LHCN-M2 (cell line): Measurements from ENCODE around the gene TCF12. TPM values are rescaled to one million over a fixed set of nuclear protein-coding genes. Genes with fewer than 3 reads are reported as not detected.

Experiments used
- DNase-seq: peaks from one replicate; pipeline ENCODE4 v3.0.0-alpha.2; 2012; ENCODE audit warnings: low read depth
- total RNA-seq: library from RNA; depleted of rRNA; stranded (reverse); fragments of >200 nt; gene quantifications from 2 replicates; pipeline ENCODE4 v1.2.3, GENCODE V29; 2014; rRNA removed

Gene TCF12
- total RNA-seq, 1 experiment from 2014 or later, result 111 TPM

DNA sequence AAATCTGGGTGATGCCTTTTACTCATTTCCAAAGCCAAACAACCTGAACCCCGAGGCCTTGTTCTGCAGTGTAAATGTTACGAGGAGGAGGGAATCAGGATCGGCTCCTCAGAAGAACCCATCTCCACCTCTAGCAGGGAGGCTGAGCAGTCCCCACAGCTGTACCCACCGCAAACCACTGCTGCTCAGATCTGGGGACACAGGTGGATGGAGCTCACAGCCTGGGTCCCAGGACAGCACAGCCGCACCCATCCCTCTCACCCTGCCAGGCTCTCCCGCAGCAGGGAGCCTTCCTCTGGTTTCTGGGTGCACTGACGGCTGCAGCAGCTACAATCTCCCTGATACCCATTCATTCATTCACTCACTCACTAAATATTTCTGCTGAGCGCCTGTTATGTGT lies 413.9 kb downstream of the TCF12 start:
- DNase-seq, result no peak

DNA sequence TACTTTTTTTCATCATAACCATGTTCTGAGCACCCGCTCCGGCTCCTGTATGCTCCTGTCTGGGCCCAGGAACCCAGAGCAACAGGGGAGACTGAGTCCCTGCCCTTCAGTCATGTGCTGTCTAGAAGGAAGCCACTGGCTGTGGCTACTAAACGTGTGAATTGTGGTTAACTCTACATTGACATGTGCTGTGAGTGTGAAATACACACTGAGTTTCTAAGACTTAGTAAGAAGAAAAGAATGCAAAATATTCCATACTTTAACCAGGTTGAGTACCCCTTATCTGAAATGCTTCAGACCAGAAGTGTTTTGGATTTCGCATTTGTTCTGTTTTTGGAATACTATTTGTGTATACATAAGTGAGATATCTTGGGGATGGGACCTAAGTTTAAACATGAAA lies 415.0 kb downstream of the TCF12 start:
- no peak for DNase-seq

DNA sequence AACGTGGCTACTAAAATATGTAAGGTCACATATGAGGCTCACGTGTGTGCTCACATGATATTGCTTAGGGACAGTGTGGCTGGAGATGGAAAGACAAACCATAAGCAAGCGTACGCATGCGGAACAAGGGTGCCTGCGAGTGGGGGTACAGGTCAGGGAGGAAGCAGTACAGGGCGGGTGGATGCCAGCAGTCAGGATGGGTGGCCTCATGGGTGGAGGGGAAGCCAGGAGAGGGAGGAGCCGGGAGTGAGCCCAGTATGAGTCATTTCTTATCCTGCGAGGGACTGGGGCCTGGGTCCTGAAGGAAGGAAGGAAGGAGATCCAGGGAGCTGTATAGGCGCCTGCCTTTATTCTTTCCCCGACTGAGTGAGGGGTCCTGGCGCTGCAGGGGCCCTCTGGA lies 415.8 kb downstream of the TCF12 start:
- DNase-seq, result no peak

DNA sequence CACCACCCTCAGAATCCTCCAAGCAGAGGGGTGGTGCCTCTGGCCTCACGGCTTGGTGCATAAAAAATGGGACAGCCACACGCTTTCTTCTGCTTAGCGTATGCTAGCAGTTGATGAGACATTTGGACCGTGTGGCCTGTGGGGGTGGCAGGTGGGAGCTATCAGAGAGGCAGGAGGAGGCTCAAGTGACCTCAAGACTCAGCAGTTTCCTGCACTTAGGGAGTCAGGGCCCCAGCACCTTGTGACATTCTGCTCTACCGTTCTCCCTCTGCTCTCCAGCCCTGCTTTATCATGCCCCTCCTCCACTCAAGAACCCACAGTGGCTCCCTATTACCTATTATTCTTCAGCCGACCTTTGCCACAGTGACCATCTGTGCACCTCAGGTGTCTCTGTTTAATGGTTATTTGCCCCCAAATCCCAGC lies 416.9 kb downstream of the TCF12 start:
- DNase-seq, result no peak

DNA sequence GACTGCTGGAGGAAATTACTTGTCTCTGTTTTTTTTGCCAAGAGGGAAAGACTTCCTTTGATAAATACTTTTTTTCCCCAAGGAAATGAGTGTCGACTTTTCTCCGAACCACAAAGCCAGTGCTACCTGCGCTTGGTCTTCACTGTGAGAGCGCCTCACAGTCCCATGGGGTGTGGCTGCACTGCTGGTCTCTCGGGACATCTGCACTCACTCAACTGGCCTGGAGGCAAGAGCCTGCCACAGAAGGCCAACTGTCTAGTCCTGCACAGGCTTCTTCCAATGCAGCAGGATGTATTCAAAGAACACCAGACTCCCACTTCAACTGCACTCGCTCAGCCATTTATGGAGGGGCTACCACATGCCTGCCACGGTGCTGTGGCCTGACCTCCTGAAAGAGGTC lies 417.3 kb downstream of the TCF12 start:
- DNase-seq, result no peak

DNA sequence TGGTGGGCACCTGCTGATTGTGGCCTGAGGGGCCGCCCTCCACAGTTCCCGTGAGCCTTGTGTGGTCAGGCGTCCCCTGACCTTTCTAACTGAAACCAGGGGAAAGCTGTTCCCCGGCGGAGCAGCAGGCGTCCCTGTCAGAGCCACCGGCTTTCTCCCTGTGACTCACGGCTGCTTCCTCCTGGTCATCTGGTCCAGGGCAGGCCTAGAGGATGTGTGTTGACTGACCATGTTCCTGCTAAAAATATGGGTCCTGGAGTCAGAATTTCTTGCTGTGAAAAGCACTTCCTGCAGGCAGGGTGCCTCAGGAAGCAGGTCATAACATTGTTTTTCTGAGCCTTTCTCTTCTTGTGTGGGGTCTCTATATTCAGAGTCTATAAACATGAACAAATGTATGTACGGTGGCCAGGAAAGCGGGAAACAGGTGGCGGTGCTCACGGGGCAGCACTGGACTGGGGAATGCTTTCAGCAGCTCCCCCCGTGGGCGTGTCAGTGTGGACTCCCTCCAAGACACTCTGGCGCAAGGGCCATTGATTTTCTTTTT lies 419.5 kb downstream of the TCF12 start:
- DNase-seq, result peak; percentile 63

DNA sequence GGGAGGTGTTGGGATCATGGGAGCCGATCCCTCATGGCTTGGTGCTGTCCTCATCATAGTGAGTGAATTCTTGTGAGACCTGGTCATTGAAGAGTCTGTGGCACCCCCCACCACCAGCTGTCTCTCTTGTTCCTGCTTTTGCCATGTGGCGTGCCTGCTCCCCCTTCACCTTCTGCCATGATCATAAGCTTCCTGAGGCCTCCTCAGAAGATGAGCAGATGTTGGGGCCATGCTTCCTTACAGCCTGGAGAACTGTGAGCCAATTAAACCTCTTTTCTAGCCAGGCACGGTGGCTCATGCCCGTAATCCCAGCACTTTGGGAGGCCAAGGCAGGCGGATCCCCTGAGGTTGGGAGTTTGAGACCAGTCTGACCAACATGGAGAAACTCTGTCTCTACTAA lies 420.9 kb downstream of the TCF12 start:
- DNase-seq, result no peak

Other genes with a start within 250 kb of the TCF12 start
- 26.2 and 53.5 TPM in 2 replicates for gene ZNF280D, start 185.1 kb upstream of the TCF12 start, total RNA-seq